Tibial nerve (tissue), 3 donors: ENCODE data around the gene ANKFN1.

Source experiments
- CTCF ChIP-seq, 5 experiments: fragments of 200-600 bp in 3 of 5; fragments of 450-650 bp in 2 of 5; sonication (generic) in 3 of 5; IDR thresholded peaks; one replicate each; pipeline ENCODE4 v1.5.1; 2016 to 2019; ENCODE audit warnings: antibody characterized with exemption in 5 of 5, mild to moderate bottlenecking in 3 of 5, moderate library complexity in 2 of 5
- POLR2A ChIP-seq, 2 donors: fragments of 450-650 bp; IDR thresholded peaks; one replicate each; pipeline ENCODE4 v1.6.1; 2017; ENCODE audit warnings: antibody characterized with exemption in 2 of 2, mild to moderate bottlenecking in 2 of 2, moderate library complexity in 2 of 2

- no peak for TF ChIP-seq CTCF (IDR thresholded peaks at IDR 0.05)
- TF ChIP-seq POLR2A (IDR thresholded peaks at IDR 0.05) = no peak
Measured at GRCh38 chr17:56325313-56326000, 172.2 kb downstream of the ANKFN1 start.
